Measurements from ENCODE around the gene GOLGA6A.
"Not testable (repeated sequence)": the region's sequence is repeated elsewhere in the genome, so short reads cannot be mapped to it uniquely, and the experiment has no call there.

GOLGA6A gene

GRCh38 chr15:74082450-74082849, at the start of gene GOLGA6A:
TSS of gene GOLGA6A (minus strand) at chr15:74082550. CDS start at chr15:74082509, 41 bp downstream.
- DNase-seq (ENCODE audit: low read depth) = not testable (repeated sequence)

GRCh38 chr15:74131628-74132413, 49.5 kb upstream of the GOLGA6A start:
- DNase-seq (ENCODE audit: low read depth) = no peak

GRCh38 chr15:74130849-74131627, 48.7 kb upstream of the GOLGA6A start:
- DNase-seq (ENCODE audit: low read depth) = no peak

GRCh38 chr15:74130155-74130848, 48.0 kb upstream of the GOLGA6A start, which contains the start of gene ISLR2:
TSS of gene ISLR2 (plus strand) at chr15:74130586. CDS start at chr15:74132755, 2,169 bp downstream.
- no peak for DNase-seq (ENCODE audit: low read depth)

- no peak for DNase-seq (ENCODE audit: low read depth)
Observed at GRCh38 chr15:74129586-74130154, 47.3 kb upstream of the GOLGA6A start.

GRCh38 chr15:74128785-74129585, 46.6 kb upstream of the GOLGA6A start:
- no peak for DNase-seq (ENCODE audit: low read depth)

- no peak for DNase-seq (ENCODE audit: low read depth)
Observed at GRCh38 chr15:74127954-74128784, 45.8 kb upstream of the GOLGA6A start.

GRCh38 chr15:74127255-74127953, 45.1 kb upstream of the GOLGA6A start:
- DNase-seq (ENCODE audit: low read depth) = peak; percentile 84

GRCh38 chr15:74124759-74125158, 42.4 kb upstream of the GOLGA6A start:
- no peak for DNase-seq (ENCODE audit: low read depth)

GRCh38 chr15:74124196-74124595, 41.8 kb upstream of the GOLGA6A start:
- DNase-seq (ENCODE audit: low read depth) = no peak

- no peak for DNase-seq (ENCODE audit: low read depth)
Observed at GRCh38 chr15:74123658-74124057, 41.3 kb upstream of the GOLGA6A start.

GRCh38 chr15:74123131-74123429, 40.7 kb upstream of the GOLGA6A start:
- no peak for DNase-seq (ENCODE audit: low read depth)

GRCh38 chr15:74122403-74123130, 40.2 kb upstream of the GOLGA6A start:
- no peak for DNase-seq (ENCODE audit: low read depth)

GRCh38 chr15:74121858-74122257, 39.5 kb upstream of the GOLGA6A start:
- DNase-seq (ENCODE audit: low read depth) = no peak

GRCh38 chr15:74121039-74121438, 38.7 kb upstream of the GOLGA6A start:
- no peak for DNase-seq (ENCODE audit: low read depth)

- DNase-seq (ENCODE audit: low read depth) = no peak
Observed at GRCh38 chr15:74120426-74120825, 38.1 kb upstream of the GOLGA6A start.

GRCh38 chr15:74109713-74110112, 27.4 kb upstream of the GOLGA6A start:
- no peak for DNase-seq (ENCODE audit: low read depth)

- DNase-seq (ENCODE audit: low read depth) = not testable (repeated sequence)
Observed at GRCh38 chr15:74108611-74109010, 26.3 kb upstream of the GOLGA6A start.

- DNase-seq (ENCODE audit: low read depth) = no peak
Observed at GRCh38 chr15:74108111-74108510, 25.8 kb upstream of the GOLGA6A start.
